A673 (cell line): ENCODE results near the gene CDO1. TPM values are rescaled to one million over a fixed set of nuclear protein-coding genes. Genes with fewer than 3 reads are reported as not detected.

Experiments
- BruUV-seq: library from RNA; stranded (reverse); fragments of 400-500 nt; replicated peaks from 2 replicates; lab custom pipeline; 2021; lab: Mats Ljungman, UMichigan
- CTCF ChIA-PET: fragments of 300-600 bp; sonication (Branson Sonifier 250); formaldehyde crosslinking; loops from one replicate; lab custom pipeline; 2022; ENCODE audit warnings: antibody characterized with exemption; lab: Charles Lee
- POLR2A ChIA-PET: fragments of 300-600 bp; sonication (Branson Sonifier 250); formaldehyde crosslinking; loops from one replicate; lab custom pipeline; 2022; ENCODE audit warnings: antibody characterized with exemption; ENCODE audit not compliant: low non-redundant PET; lab: Charles Lee
- DNase-seq: peaks from one replicate; pipeline ENCODE4 v3.0.0-alpha.2; 2015; ENCODE audit warnings: low spot score
- H3K27ac ChIP-seq: fragments of 200-600 bp; sonication (generic); 2 replicates; pipeline ENCODE4 v1.5.1; 2016; ENCODE audit warnings: mixed run types, low read depth, mild to moderate bottlenecking, mixed read lengths, antibody characterized with exemption, low read length; ENCODE audit not compliant: poor library complexity, severe bottlenecking
- H3K27me3 ChIP-seq: fragments of 200-600 bp; sonication (generic); replicated peaks from 2 replicates; pipeline ENCODE4 v1.6.1; 2017; ENCODE audit warnings: mixed run types, low read depth, mild to moderate bottlenecking, mixed read lengths, antibody characterized with exemption, low read length; ENCODE audit not compliant: insufficient read depth, poor library complexity
- H3K36me3 ChIP-seq: fragments of 200-600 bp; sonication (generic); 2 replicates; pipeline ENCODE4 v1.6.1; 2016; ENCODE audit warnings: mixed run types, mild to moderate bottlenecking, mixed read lengths, antibody characterized with exemption, low read length; ENCODE audit not compliant: insufficient read depth, poor library complexity, severe bottlenecking
- H3K4me1 ChIP-seq: fragments of 200-600 bp; sonication (generic); 2 replicates; pipeline ENCODE4 v1.6.1; 2017; ENCODE audit warnings: mixed run types, mild to moderate bottlenecking, mixed read lengths, antibody characterized with exemption, low read length; ENCODE audit not compliant: insufficient read depth, poor library complexity, severe bottlenecking
- H3K4me3 ChIP-seq: fragments of 200-600 bp; sonication (generic); 2 replicates; pipeline ENCODE4 v1.5.1; 2016; ENCODE audit warnings: low read depth, mixed run types, mild to moderate bottlenecking, mixed read lengths, low read length; ENCODE audit not compliant: poor library complexity, severe bottlenecking
- H3K9me3 ChIP-seq: fragments of 200-600 bp; sonication (generic); 2 replicates; pipeline ENCODE4 v1.6.1; 2016; ENCODE audit warnings: mixed run types, low read depth, mild to moderate bottlenecking, mixed read lengths, antibody characterized with exemption, low read length; ENCODE audit not compliant: poor library complexity, severe bottlenecking
- CTCF ChIP-seq: fragments of 300-800, 200-600 bp; sonication (generic); conservative IDR thresholded peaks from 2 replicates; pipeline ENCODE4 v1.5.1; 2017; ENCODE audit warnings: low read depth, mild to moderate bottlenecking, antibody characterized with exemption, low read length, moderate library complexity, mixed read lengths
- EZH2 ChIP-seq: fragments of 200-600 bp; sonication (generic); IDR thresholded peaks from 2 replicates; pipeline ENCODE4 v1.6.1; 2017; ENCODE audit warnings: borderline replicate concordance, low read depth, mild to moderate bottlenecking, mixed read lengths, antibody characterized with exemption, low read length; ENCODE audit not compliant: poor library complexity, severe bottlenecking
- intact Hi-C: fragments of 100-400 bp; cut with micrococcal nuclease; formaldehyde crosslinking; loops from one replicate; pipeline ENCODE4 v1.10.0; 2022; ENCODE audit not compliant: unreplicated experiment
- total RNA-seq: library from RNA; stranded (reverse); gene quantifications from 2 replicates; pipeline ENCODE4 v1.2.3, GENCODE V29; 2021

The CDO1 gene
- total RNA-seq, 1 experiment from 2014 or later = 1.5 TPM

GRCh38 chr5:115820846-115821245 lies 4.4 kb upstream of the CDO1 start:
- no peaks in the 10 kb centered on the region for H3K36me3 ChIP-seq
- no peaks in the 10 kb centered on the region for H3K9me3 ChIP-seq
- no peak for TF ChIP-seq CTCF
- TF ChIP-seq EZH2 = no peak
- no peaks in the 10 kb centered on the region for H3K4me1 ChIP-seq
- H3K27ac ChIP-seq = no peak overlapping the region
- no TSS peak for BruUV-seq
- DNase-seq = no peak
- POLR2A ChIA-PET = no interaction called here
- H3K4me3 ChIP-seq = no peak overlapping the region
- peaks cover 36% of the 10 kb centered on the region for H3K27me3 ChIP-seq
- CTCF ChIA-PET = no interaction called here
- intact Hi-C loops = no loop called here

GRCh38 chr5:115818821-115819220 lies 2.4 kb upstream of the CDO1 start:
- Histone ChIP-seq H3K9me3 (no peaks in the 10 kb centered on the region), H3K27ac (no peak overlapping the region), H3K4me3 (no peak overlapping the region), H3K36me3 (no peaks in the 10 kb centered on the region), H3K27me3 (peaks cover 56% of the 10 kb centered on the region), H3K4me1 (peaks cover 3% of the 10 kb centered on the region)
- DNase-seq = no peak
- ChIA-PET CTCF (no interaction called here), POLR2A (no interaction called here)
- TF ChIP-seq CTCF (no peak), EZH2 (no peak)
- no TSS peak for BruUV-seq
- intact Hi-C loops = no loop called here

GRCh38 chr5:115817386-115817785 lies 927 bp upstream of the CDO1 start:
- ChIA-PET CTCF (no interaction called here), POLR2A (no interaction called here)
- peaks cover 68% of the 10 kb centered on the region for H3K27me3 ChIP-seq
- no peaks in the 10 kb centered on the region for H3K9me3 ChIP-seq
- H3K27ac ChIP-seq = no peak overlapping the region
- intact Hi-C loops = no loop called here
- peak overlapping the region; percentile 52 for H3K4me3 ChIP-seq
- BruUV-seq = no TSS peak
- no peak for DNase-seq
- peaks cover 3% of the 10 kb centered on the region for H3K4me1 ChIP-seq
- H3K36me3 ChIP-seq = no peaks in the 10 kb centered on the region
- TF ChIP-seq EZH2 (no peak), CTCF (no peak)
